Central memory CD8-positive, alpha-beta T cell (primary cell): Measurements from ENCODE around the gene STMND1.
A peak's percentile ranks its signal among the peaks of the same experiment; 100 is the strongest.
"Not testable (repeated sequence)": the region's sequence is repeated elsewhere in the genome, so short reads cannot be mapped to it uniquely, and the experiment has no call there.

Source experiments
- ATAC-seq: fragments of 150-1000 bp; cut with Tn5 transposase; replicated peaks from 2 replicates; pipeline ENCODE4 v1.10.0; 2022; ENCODE audit warnings: mild to moderate bottlenecking, moderate FRiP score, moderate number of reproducible peaks; ENCODE audit not compliant: poor library complexity, severe bottlenecking; ENCODE audit errors: extremely low read depth
- DNase-seq, 2 donors: peaks; one replicate each; pipeline ENCODE4 v3.0.0; 2021; ENCODE audit warnings: low spot score in 2 of 2
- H3K27ac Mint-ChIP-seq: one replicate; pipeline ENCODE4 v1.8.0; 2022; ENCODE audit warnings: low read depth, mild to moderate bottlenecking, moderate library complexity, mixed read lengths
- H3K27me3 Mint-ChIP-seq: one replicate; pipeline ENCODE4 v1.8.0; 2022; ENCODE audit warnings: mixed read lengths
- H3K36me3 Mint-ChIP-seq: one replicate; pipeline ENCODE4 v1.8.0; 2022; ENCODE audit warnings: mild to moderate bottlenecking, moderate library complexity, mixed read lengths; ENCODE audit not compliant: insufficient read depth
- H3K4me1 Mint-ChIP-seq: one replicate; pipeline ENCODE4 v1.8.0; 2022; ENCODE audit warnings: mixed read lengths
- H3K4me3 Mint-ChIP-seq: one replicate; pipeline ENCODE4 v1.8.0; 2022; ENCODE audit warnings: mild to moderate bottlenecking, moderate library complexity, mixed read lengths
- H3K9me3 Mint-ChIP-seq: one replicate; pipeline ENCODE4 v1.8.0; 2022; ENCODE audit warnings: mixed read lengths

STMND1 gene

DNA sequence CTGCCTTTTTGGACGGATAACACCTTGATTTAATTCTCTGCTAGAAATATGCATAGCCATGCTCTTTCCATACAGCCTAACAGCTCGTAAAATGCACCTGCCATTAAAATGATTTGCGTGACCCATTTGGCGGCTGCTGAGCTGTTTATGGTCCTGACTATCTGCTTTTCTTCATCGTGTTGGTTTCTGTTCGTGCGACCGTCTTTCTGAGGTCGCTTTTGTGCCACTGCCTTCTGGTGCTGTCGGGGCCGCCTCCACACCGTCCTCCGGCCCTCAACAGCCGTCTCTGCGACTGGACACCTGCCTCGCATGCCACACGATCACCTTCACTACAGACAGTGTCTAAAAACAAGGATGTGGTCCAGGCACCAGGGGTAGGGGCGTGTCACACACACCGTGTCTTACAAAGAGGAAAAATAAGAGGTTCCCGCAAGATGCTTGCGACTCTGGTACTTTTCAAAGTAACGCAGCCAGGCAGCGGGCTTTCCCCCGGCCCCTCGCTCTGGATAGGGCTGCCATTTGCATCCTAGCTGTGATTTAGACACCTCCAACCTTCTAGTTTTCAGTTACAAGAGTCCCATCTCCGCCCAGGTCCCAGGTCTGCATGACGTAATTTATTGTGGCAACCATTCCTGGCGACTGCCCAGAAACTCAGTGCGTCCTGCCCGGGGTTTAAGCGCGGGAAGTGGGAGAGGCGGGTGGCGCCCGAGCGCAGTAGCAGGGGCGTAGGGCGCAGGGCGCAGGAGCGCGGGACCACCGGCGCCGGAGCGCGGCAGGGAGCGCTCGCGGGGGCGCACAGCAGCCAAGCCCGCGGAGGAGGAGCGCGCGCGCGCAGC lies at the start of gene STMND1:
Gene STMND1 (plus strand): TSS at position 629 of the 836 bp plus-strand sequence. CDS start 208 bp downstream, outside the sequence.
- no peak for ATAC-seq
- H3K27ac Mint-ChIP-seq: no peak within 1 kb of the TSS

DNA sequence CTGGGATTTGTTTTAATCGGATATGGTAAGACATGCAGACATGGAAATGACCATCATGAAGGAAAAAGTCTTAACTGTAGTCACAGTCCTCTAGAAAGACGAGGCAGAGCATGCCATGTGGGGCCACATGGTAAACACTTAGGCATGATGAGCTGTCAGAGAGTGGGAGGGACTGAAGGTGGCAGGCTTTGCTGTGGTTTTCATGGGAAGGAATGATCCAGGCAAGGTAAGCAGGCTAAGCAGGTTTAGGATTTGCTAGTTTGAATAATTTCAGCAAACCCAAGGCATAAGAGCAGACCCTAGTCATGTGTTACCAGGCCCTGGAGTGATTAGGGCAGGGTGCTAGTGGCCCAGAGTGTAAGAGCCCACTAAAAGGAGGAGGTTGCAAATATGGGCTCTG lies 47.2 kb upstream of the STMND1 start:
- H3K27ac Mint-ChIP-seq: no peak overlapping the region
- H3K27me3 Mint-ChIP-seq: peaks cover 67% of the 10 kb centered on the region
- DNase-seq (no peak), ATAC-seq (no peak)
- no peaks in the 10 kb centered on the region for H3K36me3 Mint-ChIP-seq
- no peaks in the 10 kb centered on the region for H3K4me1 Mint-ChIP-seq
- no peak overlapping the region for H3K4me3 Mint-ChIP-seq
- no peaks in the 10 kb centered on the region for H3K9me3 Mint-ChIP-seq

More for the DNA sequence above, at the start of gene STMND1:
- H3K4me1 Mint-ChIP-seq: peaks cover 9% of the 10 kb centered on the region
- no peaks in the 10 kb centered on the region for H3K9me3 Mint-ChIP-seq
- H3K27me3 Mint-ChIP-seq: peaks cover 88% of the 10 kb centered on the region
- peak within 1 kb of the TSS; percentile 46 for H3K4me3 Mint-ChIP-seq
- H3K36me3 Mint-ChIP-seq: no peaks in the 10 kb centered on the region
- no peak for DNase-seq

GRCh38 chr6:17057322-17057721 lies 44.5 kb upstream of the STMND1 start:
- ATAC-seq (no peak), DNase-seq (no peak)
- H3K27ac Mint-ChIP-seq: no peak overlapping the region
- H3K4me3 Mint-ChIP-seq: no peak overlapping the region
- H3K9me3 Mint-ChIP-seq: no peaks in the 10 kb centered on the region
- peaks cover 79% of the 10 kb centered on the region for H3K27me3 Mint-ChIP-seq
- H3K36me3 Mint-ChIP-seq: no peaks in the 10 kb centered on the region
- H3K4me1 Mint-ChIP-seq: no peaks in the 10 kb centered on the region

- DNase-seq (no peak), ATAC-seq (no peak)
- H3K9me3 Mint-ChIP-seq: no peaks in the 10 kb centered on the region
- peaks cover 90% of the 10 kb centered on the region for H3K27me3 Mint-ChIP-seq
- no peak overlapping the region for H3K27ac Mint-ChIP-seq
- H3K4me3 Mint-ChIP-seq: no peak overlapping the region
- no peaks in the 10 kb centered on the region for H3K36me3 Mint-ChIP-seq
- H3K4me1 Mint-ChIP-seq: no peaks in the 10 kb centered on the region
These were observed 43.3 kb upstream of the STMND1 start for GRCh38 chr6:17058550-17058949.

GRCh38 chr6:17059022-17059421 lies 42.8 kb upstream of the STMND1 start:
- peaks cover 90% of the 10 kb centered on the region for H3K27me3 Mint-ChIP-seq
- H3K9me3 Mint-ChIP-seq: no peaks in the 10 kb centered on the region
- no peak for ATAC-seq
- H3K27ac Mint-ChIP-seq: no peak overlapping the region
- no peaks in the 10 kb centered on the region for H3K36me3 Mint-ChIP-seq
- H3K4me1 Mint-ChIP-seq: no peaks in the 10 kb centered on the region
- no peak for DNase-seq
- no peak overlapping the region for H3K4me3 Mint-ChIP-seq

GRCh38 chr6:17059850-17060249 lies 42.0 kb upstream of the STMND1 start:
- H3K4me1 Mint-ChIP-seq: no peaks in the 10 kb centered on the region
- no peaks in the 10 kb centered on the region for H3K36me3 Mint-ChIP-seq
- H3K27me3 Mint-ChIP-seq: peaks cover 86% of the 10 kb centered on the region
- no peaks in the 10 kb centered on the region for H3K9me3 Mint-ChIP-seq
- no peak overlapping the region for H3K27ac Mint-ChIP-seq
- DNase-seq: no peak
- H3K4me3 Mint-ChIP-seq: no peak overlapping the region
- no peak for ATAC-seq

DNA sequence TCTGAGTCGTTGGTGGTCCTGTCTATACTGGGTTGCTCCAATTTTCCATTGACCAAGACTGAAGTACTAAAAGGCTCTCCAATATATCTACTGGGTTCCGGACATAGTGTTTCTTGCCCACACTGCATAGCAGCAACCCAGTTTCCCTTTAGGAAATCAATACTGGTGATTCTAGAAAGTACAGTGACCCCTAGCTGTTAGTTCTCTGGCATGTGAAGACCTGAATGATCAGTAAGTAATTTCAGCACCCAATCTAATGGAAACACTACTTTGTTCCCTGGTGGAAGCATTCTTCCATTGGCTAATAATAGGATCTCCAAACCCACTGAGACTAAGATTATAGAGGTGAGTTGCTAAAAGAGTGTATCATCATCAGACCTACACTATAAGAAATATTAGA lies 40.8 kb upstream of the STMND1 start:
- no peaks in the 10 kb centered on the region for H3K4me1 Mint-ChIP-seq
- H3K27me3 Mint-ChIP-seq: peaks cover 94% of the 10 kb centered on the region
- DNase-seq: no peak
- H3K27ac Mint-ChIP-seq: no peak overlapping the region
- H3K36me3 Mint-ChIP-seq: no peaks in the 10 kb centered on the region
- no peaks in the 10 kb centered on the region for H3K9me3 Mint-ChIP-seq
- no peak for ATAC-seq
- H3K4me3 Mint-ChIP-seq: no peak overlapping the region

DNA sequence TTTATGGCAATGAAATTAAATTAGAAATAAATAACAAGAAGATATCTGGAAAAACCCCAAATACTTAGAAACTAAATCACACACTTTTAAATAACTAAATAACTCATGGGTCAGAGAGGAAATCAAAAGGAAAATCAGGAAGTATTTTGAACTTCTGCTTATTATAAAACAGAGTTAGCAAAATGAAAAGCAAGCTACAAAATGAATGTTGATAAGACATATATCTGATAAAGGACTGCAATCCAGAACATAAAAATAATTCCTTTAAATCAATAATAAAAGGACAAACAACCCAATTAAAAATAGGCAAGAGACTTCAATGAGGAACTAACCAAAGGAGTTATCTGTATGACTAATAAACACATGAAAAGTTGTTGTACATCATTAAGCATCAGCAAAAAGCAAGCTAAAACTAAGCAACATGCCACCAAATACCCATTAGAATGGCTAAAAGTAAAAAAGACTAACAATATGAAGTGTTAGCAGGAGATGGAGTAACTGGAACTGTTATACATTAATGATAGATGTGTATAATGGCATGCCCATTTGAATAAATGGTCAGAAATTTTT lies 38.9 kb upstream of the STMND1 start:
- Mint-ChIP-seq H3K4me1 (no peaks in the 10 kb centered on the region), H3K27me3 (peaks cover 92% of the 10 kb centered on the region), H3K27ac (no peak overlapping the region), H3K9me3 (no peaks in the 10 kb centered on the region), H3K36me3 (no peaks in the 10 kb centered on the region), H3K4me3 (no peak overlapping the region)
- no peak for DNase-seq
- ATAC-seq: no peak

- Mint-ChIP-seq H3K9me3 (peaks cover 7% of the 10 kb centered on the region), H3K4me3 (no peak overlapping the region), H3K4me1 (no peaks in the 10 kb centered on the region), H3K27me3 (peaks cover 87% of the 10 kb centered on the region), H3K36me3 (peaks cover 2% of the 10 kb centered on the region), H3K27ac (no peak overlapping the region)
- DNase-seq: no peak
- ATAC-seq: no peak
These were observed 36.9 kb upstream of the STMND1 start for GRCh38 chr6:17064975-17065374.

- Mint-ChIP-seq H3K9me3 (peaks cover 7% of the 10 kb centered on the region), H3K36me3 (peaks cover 2% of the 10 kb centered on the region), H3K4me1 (no peaks in the 10 kb centered on the region), H3K27me3 (peaks cover 86% of the 10 kb centered on the region), H3K4me3 (no peak overlapping the region), H3K27ac (no peak overlapping the region)
- ATAC-seq: no peak
- no peak for DNase-seq
These were observed 35.2 kb upstream of the STMND1 start for GRCh38 chr6:17066610-17067009.

- ATAC-seq, H3K27ac Mint-ChIP-seq, H3K36me3 Mint-ChIP-seq, H3K4me3 Mint-ChIP-seq, H3K9me3 Mint-ChIP-seq, DNase-seq, H3K4me1 Mint-ChIP-seq: not testable (repeated sequence)
- peaks cover 85% of the 10 kb centered on the region for H3K27me3 Mint-ChIP-seq
These were observed 32.9 kb upstream of the STMND1 start for GRCh38 chr6:17068972-17069371.

- DNase-seq, H3K9me3 Mint-ChIP-seq, H3K4me3 Mint-ChIP-seq, H3K4me1 Mint-ChIP-seq, ATAC-seq, H3K27ac Mint-ChIP-seq, H3K36me3 Mint-ChIP-seq: not testable (repeated sequence)
- peaks cover 89% of the 10 kb centered on the region for H3K27me3 Mint-ChIP-seq
These were observed 31.4 kb upstream of the STMND1 start for GRCh38 chr6:17070400-17070799.

GRCh38 chr6:17073596-17073995 lies 28.3 kb upstream of the STMND1 start:
- Mint-ChIP-seq H3K9me3 (peaks cover 12% of the 10 kb centered on the region), H3K27me3 (peaks cover 90% of the 10 kb centered on the region)
- ATAC-seq, H3K4me3 Mint-ChIP-seq, H3K36me3 Mint-ChIP-seq, H3K27ac Mint-ChIP-seq, DNase-seq, H3K4me1 Mint-ChIP-seq: not testable (repeated sequence)
